Panc1 (cell line): Measurements from ENCODE around the gene ADAM11. TPM values are rescaled to one million over a fixed set of nuclear protein-coding genes. Genes with fewer than 3 reads are reported as not detected.

Experiments used
- ATAC-seq: fragments of 200-7000 bp; cut with Tn5 transposase; 2 replicates; pipeline ENCODE4 v1.9.1; 2020; ENCODE audit warnings: mild to moderate bottlenecking, moderate library complexity
- BruUV-seq: library from RNA; stranded (reverse); fragments of 400-500 nt; replicated peaks from 2 replicates; lab custom pipeline; 2021; lab: Mats Ljungman, UMichigan
- CTCF ChIA-PET: fragments of 300-600 bp; sonication (Branson Sonifier 250); formaldehyde crosslinking; loops from one replicate; lab custom pipeline; 2022; ENCODE audit warnings: antibody characterized with exemption; lab: Charles Lee
- POLR2A ChIA-PET: fragments of 300-600 bp; sonication (Branson Sonifier 250); formaldehyde crosslinking; loops from one replicate; lab custom pipeline; 2022; ENCODE audit warnings: antibody characterized with exemption; lab: Charles Lee
- DNase-seq: peaks from one replicate; pipeline ENCODE4 v3.0.0-alpha.2; 2010; ENCODE audit warnings: low read depth, low spot score
- H3K27ac ChIP-seq: 2 replicates; pipeline ENCODE4 v1.5.1; 2011; ENCODE audit warnings: mild to moderate bottlenecking, low read length, inconsistent platforms
- H3K27me3 ChIP-seq: fragments of 200-500 bp; sonication (Bioruptor generic); 2 replicates; pipeline ENCODE4 v1.6.0; 2014; ENCODE audit warnings: low read length, inconsistent platforms; ENCODE audit not compliant: control insufficient read depth, insufficient read depth
- H3K36me3 ChIP-seq: fragments of 200-500 bp; sonication (Bioruptor generic); 2 replicates; pipeline ENCODE4 v1.5.1; 2014; ENCODE audit warnings: inconsistent platforms, mild to moderate bottlenecking, low read length, moderate library complexity; ENCODE audit not compliant: control insufficient read depth, insufficient read depth
- H3K4me1 ChIP-seq: 2 replicates; pipeline ENCODE4 v1.5.1; 2011; ENCODE audit warnings: inconsistent platforms, mild to moderate bottlenecking, low read length, moderate library complexity; ENCODE audit not compliant: control insufficient read depth, insufficient read depth
- H3K4me3 ChIP-seq, 2 experiments: 2 replicates each; pipeline ENCODE4 v1.5.1; 2011 to 2012; ENCODE audit warnings: low read depth in 2 of 2, low read length in 2 of 2, mild to moderate bottlenecking in 2 of 2, inconsistent platforms in 1 of 2, moderate library complexity in 1 of 2
- H3K9me3 ChIP-seq: fragments of 200-500 bp; sonication (Bioruptor generic); 2 replicates; pipeline ENCODE4 v1.5.1; 2014; ENCODE audit warnings: low read depth, mild to moderate bottlenecking, inconsistent platforms, low read length, moderate library complexity; ENCODE audit not compliant: control insufficient read depth, insufficient read depth
- POLR2AphosphoS5 ChIP-seq: IDR thresholded peaks from 2 replicates; pipeline ENCODE4 v1.6.1; 2012; ENCODE audit warnings: mild to moderate bottlenecking, low read depth, low read length, moderate library complexity
- SIN3A ChIP-seq: IDR thresholded peaks from 2 replicates; pipeline ENCODE4 v1.6.1; 2012; ENCODE audit warnings: low read depth, mild to moderate bottlenecking, low read length, moderate library complexity, borderline replicate concordance; ENCODE audit not compliant: insufficient read depth
- TCF7L2 ChIP-seq: IDR thresholded peaks from 2 replicates; pipeline ENCODE4 v1.6.1; 2011; ENCODE audit warnings: mild to moderate bottlenecking, low read depth, low read length, inconsistent platforms
- in situ Hi-C: cut with HindIII; loops from 2 replicates; pipeline ENCODE4 v1.10.0; 2016; ENCODE audit warnings: low sequenced_read_pairs, low pct_unique_long_range_greater_than_20kb
- intact Hi-C: fragments of 100-400 bp; cut with micrococcal nuclease; formaldehyde crosslinking; loops from one replicate; pipeline ENCODE4 v1.10.0; 2022; ENCODE audit not compliant: unreplicated experiment
- total RNA-seq: library from RNA; stranded (reverse); gene quantifications from one replicate; pipeline ENCODE4 v1.2.1, GENCODE V29; 2021; ENCODE audit not compliant: unreplicated experiment
- TF ChIP-seq, protein P1 (sequence below), 2 experiments: IDR thresholded peaks; 2 replicates each; pipeline ENCODE4 v1.6.1; 2011 to 2012; ENCODE audit warnings: low read depth in 2 of 2, control low read depth in 1 of 2, low read length in 1 of 2, mild to moderate bottlenecking in 1 of 2, moderate library complexity in 1 of 2; ENCODE audit not compliant: insufficient read depth in 1 of 2
- TF ChIP-seq, protein P2 (sequence below): fragments of 450-650 bp; IDR thresholded peaks from 2 replicates; pipeline ENCODE4 v1.5.1; 2017; ENCODE audit warnings: mild to moderate bottlenecking

ADAM11 gene
- total RNA-seq, 1 experiment from 2014 or later: 3.5 TPM

GRCh38 chr17:44757045-44757917 is 1.5 kb upstream of the ADAM11 start:
- Histone ChIP-seq H3K36me3 (no peaks in the 10 kb centered on the region; the same call in 1 of the 2 replicates), H3K27me3 (no peaks in the 10 kb centered on the region), H3K27ac (no peak overlapping the region), H3K9me3 (no peaks in the 10 kb centered on the region), H3K4me1 (peaks cover 2% of the 10 kb centered on the region; the same call in 1 of the 2 replicates), H3K4me3 (no peak overlapping the region)
- ATAC-seq (no peak), DNase-seq (no peak)
- intact Hi-C loops: no loop called here
- in situ Hi-C loops: no loop called here
- no TSS peak for BruUV-seq
- no peak for TF ChIP-seq SIN3A
- TF ChIP-seq, protein P1, sequence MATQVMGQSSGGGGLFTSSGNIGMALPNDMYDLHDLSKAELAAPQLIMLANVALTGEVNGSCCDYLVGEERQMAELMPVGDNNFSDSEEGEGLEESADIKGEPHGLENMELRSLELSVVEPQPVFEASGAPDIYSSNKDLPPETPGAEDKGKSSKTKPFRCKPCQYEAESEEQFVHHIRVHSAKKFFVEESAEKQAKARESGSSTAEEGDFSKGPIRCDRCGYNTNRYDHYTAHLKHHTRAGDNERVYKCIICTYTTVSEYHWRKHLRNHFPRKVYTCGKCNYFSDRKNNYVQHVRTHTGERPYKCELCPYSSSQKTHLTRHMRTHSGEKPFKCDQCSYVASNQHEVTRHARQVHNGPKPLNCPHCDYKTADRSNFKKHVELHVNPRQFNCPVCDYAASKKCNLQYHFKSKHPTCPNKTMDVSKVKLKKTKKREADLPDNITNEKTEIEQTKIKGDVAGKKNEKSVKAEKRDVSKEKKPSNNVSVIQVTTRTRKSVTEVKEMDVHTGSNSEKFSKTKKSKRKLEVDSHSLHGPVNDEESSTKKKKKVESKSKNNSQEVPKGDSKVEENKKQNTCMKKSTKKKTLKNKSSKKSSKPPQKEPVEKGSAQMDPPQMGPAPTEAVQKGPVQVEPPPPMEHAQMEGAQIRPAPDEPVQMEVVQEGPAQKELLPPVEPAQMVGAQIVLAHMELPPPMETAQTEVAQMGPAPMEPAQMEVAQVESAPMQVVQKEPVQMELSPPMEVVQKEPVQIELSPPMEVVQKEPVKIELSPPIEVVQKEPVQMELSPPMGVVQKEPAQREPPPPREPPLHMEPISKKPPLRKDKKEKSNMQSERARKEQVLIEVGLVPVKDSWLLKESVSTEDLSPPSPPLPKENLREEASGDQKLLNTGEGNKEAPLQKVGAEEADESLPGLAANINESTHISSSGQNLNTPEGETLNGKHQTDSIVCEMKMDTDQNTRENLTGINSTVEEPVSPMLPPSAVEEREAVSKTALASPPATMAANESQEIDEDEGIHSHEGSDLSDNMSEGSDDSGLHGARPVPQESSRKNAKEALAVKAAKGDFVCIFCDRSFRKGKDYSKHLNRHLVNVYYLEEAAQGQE (IDR thresholded peaks at IDR 0.05; ENCODE audit: insufficient read depth in 1 of 2, low read depth in 2 of 2, low read length in 1 of 2): no peak
- no peak for TF ChIP-seq POLR2AphosphoS5
- TF ChIP-seq, protein P2, sequence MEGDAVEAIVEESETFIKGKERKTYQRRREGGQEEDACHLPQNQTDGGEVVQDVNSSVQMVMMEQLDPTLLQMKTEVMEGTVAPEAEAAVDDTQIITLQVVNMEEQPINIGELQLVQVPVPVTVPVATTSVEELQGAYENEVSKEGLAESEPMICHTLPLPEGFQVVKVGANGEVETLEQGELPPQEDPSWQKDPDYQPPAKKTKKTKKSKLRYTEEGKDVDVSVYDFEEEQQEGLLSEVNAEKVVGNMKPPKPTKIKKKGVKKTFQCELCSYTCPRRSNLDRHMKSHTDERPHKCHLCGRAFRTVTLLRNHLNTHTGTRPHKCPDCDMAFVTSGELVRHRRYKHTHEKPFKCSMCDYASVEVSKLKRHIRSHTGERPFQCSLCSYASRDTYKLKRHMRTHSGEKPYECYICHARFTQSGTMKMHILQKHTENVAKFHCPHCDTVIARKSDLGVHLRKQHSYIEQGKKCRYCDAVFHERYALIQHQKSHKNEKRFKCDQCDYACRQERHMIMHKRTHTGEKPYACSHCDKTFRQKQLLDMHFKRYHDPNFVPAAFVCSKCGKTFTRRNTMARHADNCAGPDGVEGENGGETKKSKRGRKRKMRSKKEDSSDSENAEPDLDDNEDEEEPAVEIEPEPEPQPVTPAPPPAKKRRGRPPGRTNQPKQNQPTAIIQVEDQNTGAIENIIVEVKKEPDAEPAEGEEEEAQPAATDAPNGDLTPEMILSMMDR: no peak
- no peak for TF ChIP-seq TCF7L2
- ChIA-PET POLR2A (interaction anchor here (0.7 kb wide), 1 partner anchor 35 kb away, joined by 4 read pairs; no protein-coding TSS in a partner anchor), CTCF (no interaction called here)

DNA sequence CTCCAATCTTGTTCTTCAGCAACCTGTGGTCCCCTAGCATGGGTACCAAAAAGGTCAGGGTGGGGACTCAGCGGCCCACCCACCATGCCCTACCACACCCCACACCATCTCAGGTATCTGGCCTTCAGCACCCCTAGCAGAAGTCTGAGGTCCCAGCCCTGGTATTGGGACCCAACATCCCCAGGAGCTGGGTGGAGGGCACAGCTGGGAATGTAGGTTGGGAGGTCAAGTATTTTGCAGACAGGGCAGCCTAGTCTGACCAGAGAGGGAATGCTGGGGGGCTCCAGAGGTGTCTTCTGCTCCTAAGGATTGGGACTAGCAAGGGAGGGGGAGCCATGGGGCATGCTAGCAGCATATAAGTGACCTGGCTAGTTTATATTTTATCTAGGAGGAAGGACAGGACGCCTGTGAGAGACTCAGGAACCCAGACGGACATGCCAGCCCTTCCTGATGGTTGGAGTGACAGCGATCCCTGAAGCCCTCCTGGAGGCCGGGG is 822 bp upstream of the ADAM11 start:
- H3K36me3 ChIP-seq: no peaks in the 10 kb centered on the region; the same call in 1 of the 2 replicates
- in situ Hi-C loops: no loop called here
- DNase-seq: no peak
- no peaks in the 10 kb centered on the region for H3K9me3 ChIP-seq
- H3K4me1 ChIP-seq: peaks cover 2% of the 10 kb centered on the region; the same call in 1 of the 2 replicates
- ChIA-PET CTCF (no interaction called here), POLR2A (no interaction called here)
- ATAC-seq: no peak; the same call in 1 of the 2 replicates
- H3K27me3 ChIP-seq: no peaks in the 10 kb centered on the region
- intact Hi-C loops: no loop called here
- H3K27ac ChIP-seq: no peak overlapping the region
- TF ChIP-seq, protein P2: no peak
- TF ChIP-seq, protein P1 (IDR thresholded peaks at IDR 0.05; ENCODE audit: insufficient read depth in 1 of 2, low read depth in 2 of 2, low read length in 1 of 2): no peak
- TF ChIP-seq TCF7L2 (no peak), POLR2AphosphoS5 (no peak), SIN3A (no peak)
- no peak overlapping the region for H3K4me3 ChIP-seq
- no TSS peak for BruUV-seq
